PC-3 (cell line): ENCODE data around the gene DTL.

Experiments
- EZH2 ChIP-seq: fragments of 300-600 bp; sonication (generic); IDR thresholded peaks from one replicate; pipeline ENCODE4 v1.6.1; 2017; ENCODE audit warnings: antibody characterized with exemption, mild to moderate bottlenecking, low read length; ENCODE audit not compliant: unreplicated experiment
- EZH2phosphoT487 ChIP-seq: fragments of 300-600 bp; sonication (generic); IDR thresholded peaks from 2 replicates; pipeline ENCODE4 v1.6.1; 2018; ENCODE audit warnings: mild to moderate bottlenecking, antibody characterized with exemption, low read length, borderline replicate concordance
- TF ChIP-seq, protein P1 (sequence below): fragments of 300-600 bp; sonication (generic); conservative IDR thresholded peaks from 2 replicates; pipeline ENCODE4 v1.5.1; 2017; ENCODE audit warnings: antibody characterized with exemption, low read depth, mild to moderate bottlenecking, low read length

DNA sequence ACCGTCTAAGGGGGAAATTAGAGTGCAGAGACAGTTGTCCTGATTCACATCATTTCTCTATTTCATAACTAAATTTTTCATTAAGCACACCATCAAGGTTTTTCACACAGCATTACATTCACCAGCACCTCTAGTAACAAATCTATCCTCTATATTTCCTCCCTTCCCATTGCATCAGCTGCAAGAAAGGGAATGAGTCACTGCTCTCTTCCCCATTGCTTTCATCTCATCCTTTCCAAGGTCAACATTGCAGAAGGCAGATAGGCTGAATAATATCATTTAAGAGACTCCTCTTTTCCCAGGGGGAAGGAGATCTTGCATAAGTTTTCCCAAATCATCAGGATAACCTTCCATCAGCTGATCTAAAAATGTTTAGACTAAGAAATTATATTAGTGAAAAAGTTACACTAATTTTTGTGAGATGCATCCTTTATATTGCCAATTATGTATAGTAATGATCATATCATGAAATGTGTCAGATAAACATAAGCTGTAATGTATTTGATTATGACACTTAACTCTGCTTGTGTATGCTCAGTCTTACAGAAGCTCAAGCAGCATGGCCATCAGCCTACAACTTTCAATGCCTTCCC is 4.5 kb upstream of the DTL start:
- TF ChIP-seq, protein P1, sequence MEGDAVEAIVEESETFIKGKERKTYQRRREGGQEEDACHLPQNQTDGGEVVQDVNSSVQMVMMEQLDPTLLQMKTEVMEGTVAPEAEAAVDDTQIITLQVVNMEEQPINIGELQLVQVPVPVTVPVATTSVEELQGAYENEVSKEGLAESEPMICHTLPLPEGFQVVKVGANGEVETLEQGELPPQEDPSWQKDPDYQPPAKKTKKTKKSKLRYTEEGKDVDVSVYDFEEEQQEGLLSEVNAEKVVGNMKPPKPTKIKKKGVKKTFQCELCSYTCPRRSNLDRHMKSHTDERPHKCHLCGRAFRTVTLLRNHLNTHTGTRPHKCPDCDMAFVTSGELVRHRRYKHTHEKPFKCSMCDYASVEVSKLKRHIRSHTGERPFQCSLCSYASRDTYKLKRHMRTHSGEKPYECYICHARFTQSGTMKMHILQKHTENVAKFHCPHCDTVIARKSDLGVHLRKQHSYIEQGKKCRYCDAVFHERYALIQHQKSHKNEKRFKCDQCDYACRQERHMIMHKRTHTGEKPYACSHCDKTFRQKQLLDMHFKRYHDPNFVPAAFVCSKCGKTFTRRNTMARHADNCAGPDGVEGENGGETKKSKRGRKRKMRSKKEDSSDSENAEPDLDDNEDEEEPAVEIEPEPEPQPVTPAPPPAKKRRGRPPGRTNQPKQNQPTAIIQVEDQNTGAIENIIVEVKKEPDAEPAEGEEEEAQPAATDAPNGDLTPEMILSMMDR = no peak
- TF ChIP-seq EZH2phosphoT487 (no peak), EZH2 (no peak)
